ENCODE measurements around the gene MSMB. TPM values are rescaled to one million over a fixed set of nuclear protein-coding genes. Genes with fewer than 3 reads are reported as not detected.

MSMB gene
- total RNA-seq, 2 donors from 2014 or later = not detected

DNA sequence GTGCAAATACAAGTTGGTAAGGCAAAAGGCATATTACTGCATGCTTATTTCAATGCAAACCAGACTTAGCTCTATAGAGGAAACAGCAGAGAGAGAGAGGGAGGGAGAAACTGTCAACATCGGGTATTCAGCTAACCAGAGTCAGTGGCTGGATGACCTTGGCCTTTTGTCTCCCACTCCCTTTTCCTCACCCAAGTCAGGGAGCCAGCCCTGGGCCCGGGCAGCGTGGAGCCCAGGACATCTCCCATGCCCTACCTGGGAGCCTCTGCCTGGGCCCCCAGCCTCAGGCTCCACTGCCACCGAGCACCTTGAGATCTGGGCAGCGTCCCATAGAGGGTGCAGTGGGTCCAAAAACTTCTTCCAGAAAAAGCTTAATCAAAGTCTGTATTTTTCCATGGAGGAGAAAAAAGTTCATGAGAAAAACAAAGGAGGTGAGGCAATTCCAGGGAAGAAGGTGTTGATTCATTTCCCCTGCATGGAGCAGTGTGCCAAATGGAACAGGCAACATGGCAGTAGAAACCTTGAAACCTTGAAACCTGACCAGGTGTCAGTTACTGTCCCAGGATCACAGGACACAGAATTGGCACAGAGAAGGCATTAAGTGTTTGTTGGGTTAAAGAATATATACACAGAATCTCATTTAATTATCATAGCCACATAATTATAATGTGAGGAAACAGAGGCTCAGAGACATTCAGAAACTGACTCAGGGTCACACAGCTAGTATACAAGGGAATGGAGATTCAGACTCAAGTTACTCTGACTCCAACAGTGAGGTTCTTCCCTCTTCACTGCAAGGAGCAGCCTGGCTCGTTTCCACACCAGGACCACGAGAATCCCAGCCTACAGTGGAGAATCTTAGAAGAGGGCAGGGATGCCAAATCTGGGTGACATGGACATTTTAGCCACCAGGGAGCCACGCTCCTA lies 9.9 kb downstream of the MSMB start:
- H3K9me3 ChIP-seq (ENCODE audit: control insufficient read depth, low read length, poor library complexity, severe bottlenecking) = no peaks in the 10 kb centered on the region
- H3K4me1 Mint-ChIP-seq = peaks cover 3% of the 10 kb centered on the region
- H3K36me3 Mint-ChIP-seq (ENCODE audit: low read depth) = no peaks in the 10 kb centered on the region
- no peak overlapping the region for H3K4me3 Mint-ChIP-seq
- ATAC-seq (no peak), DNase-seq (no peak)
- H3K27me3 Mint-ChIP-seq = peaks cover 36% of the 10 kb centered on the region
- H3K27ac Mint-ChIP-seq = no peak overlapping the region

DNA sequence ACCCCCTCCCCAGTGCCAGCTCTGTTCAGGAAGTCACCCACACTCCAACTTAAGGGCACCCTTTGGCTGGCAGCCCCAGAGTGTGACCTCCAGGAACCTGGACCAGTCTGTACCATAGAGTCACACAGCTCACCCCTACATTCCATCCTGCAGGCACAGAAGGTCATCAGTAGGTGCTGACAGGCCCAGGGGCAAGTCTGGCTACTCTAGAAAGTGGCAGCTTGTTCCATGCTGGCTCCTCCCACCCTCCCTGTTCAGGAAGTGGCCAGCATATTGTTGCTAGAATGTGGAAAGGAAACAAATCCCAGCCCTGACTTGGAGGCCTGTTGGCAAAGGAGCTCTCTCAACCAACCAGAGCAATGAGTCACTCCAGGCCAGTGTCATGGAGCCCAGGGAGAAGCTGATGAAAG lies 12.5 kb downstream of the MSMB start:
- H3K36me3 Mint-ChIP-seq (ENCODE audit: low read depth) = no peaks in the 10 kb centered on the region
- H3K9me3 ChIP-seq (ENCODE audit: control insufficient read depth, low read length, poor library complexity, severe bottlenecking) = no peaks in the 10 kb centered on the region
- H3K4me3 Mint-ChIP-seq = no peak overlapping the region
- DNase-seq (no peak), ATAC-seq (no peak)
- H3K27ac Mint-ChIP-seq = no peak overlapping the region
- H3K27me3 Mint-ChIP-seq = peaks cover 24% of the 10 kb centered on the region
- H3K4me1 Mint-ChIP-seq = peaks cover 18% of the 10 kb centered on the region

DNA sequence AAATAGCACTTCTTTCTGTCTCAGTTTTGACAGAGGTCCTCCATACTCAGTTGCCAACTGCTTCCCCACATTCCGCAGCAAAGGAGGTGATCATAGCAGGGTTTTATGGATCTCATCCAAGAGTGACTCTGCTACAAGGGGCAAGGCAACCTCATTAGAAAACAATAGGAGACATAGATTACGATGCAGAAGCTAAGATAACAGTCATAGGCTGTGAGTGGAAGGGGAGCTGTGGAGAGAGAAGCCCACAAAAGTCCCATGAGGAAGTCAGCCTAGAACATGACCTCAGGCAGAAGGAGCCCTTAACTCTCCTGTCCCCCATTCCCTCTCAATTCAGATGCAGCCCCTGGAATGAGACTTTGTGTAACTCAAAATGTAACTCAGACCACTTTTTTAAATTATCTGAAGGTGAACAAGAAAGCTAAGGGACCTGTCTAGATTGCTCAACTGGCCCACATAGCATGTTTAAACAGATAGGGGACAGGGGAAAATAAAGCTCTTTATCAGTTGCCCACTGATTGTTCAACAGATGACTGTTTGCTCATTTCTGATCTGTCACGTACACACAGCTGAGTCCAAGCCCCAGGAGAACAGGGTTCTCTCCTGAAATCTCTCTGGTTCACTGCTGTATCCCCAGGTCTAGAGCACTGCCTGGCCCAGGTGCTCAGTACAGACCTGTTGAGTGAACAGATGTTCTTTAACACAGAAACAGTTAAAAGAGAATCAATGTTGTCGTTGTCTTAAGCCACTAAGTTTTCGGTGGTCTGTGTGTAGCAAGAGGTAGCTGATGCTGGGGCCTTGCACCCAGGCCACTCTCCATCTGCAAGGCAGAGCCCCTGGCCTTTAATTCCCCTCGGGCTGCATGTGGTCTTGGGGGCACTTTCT lies 14.2 kb downstream of the MSMB start:
- no peak for DNase-seq
- Mint-ChIP-seq H3K27ac (peak overlapping the region; percentile 66), H3K36me3 (ENCODE audit: low read depth) (no peaks in the 10 kb centered on the region), H3K4me1 (peaks cover 31% of the 10 kb centered on the region), H3K27me3 (peaks cover 11% of the 10 kb centered on the region), H3K4me3 (no peak overlapping the region)
- no peaks in the 10 kb centered on the region for H3K9me3 ChIP-seq (ENCODE audit: control insufficient read depth, low read length, poor library complexity, severe bottlenecking)
- no peak for ATAC-seq

DNA sequence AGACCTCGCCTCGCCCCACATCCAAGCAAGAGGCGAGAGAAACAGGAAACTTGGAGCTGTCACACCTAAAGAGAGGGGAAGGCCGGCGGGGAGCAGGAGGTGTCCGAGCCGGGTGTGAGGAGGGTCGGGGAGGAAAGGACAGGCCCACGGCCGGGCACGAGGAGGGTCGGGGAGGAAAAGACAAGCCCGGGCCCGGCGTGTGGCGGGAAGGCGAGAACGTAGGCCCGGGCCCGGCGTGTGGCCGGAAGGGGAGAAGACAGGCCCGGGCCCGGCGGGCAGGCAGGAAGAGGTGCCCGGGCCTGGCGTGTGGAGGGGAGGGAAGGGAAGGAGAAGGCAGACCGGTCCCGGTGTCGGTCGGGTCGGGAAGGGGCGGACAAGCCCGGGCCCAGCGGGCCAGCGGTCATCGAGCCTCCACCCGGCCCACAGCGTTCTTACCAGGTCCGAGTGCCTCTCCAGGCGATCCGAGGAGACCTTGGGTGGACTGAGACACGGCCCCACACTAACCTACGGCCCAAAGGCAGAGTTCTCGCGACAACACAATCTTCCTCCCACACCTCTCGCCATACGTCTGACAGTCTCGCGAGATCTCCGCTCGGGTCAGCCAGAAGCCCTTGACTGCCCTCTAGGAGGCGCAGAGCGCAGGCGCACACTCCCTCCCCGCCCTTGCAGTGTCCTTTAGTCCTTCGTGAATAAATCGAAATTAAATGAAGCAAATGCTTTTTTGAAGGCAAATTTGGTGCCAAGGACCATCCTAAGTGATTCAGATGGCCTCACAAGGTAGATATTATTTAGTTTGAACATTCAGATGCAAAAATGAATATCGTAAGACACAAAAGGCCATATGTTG lies 15.8 kb downstream of the MSMB start, which contains the start of gene NCOA4:
Gene NCOA4 (minus strand): TSS at position 533 of the 847 bp plus-strand sequence. CDS start 13,943 bp downstream, outside the sequence.
- peak within 1 kb of the TSS; percentile 93 for H3K27ac Mint-ChIP-seq
- H3K9me3 ChIP-seq (ENCODE audit: control insufficient read depth, low read length, poor library complexity, severe bottlenecking) = no peaks in the 10 kb centered on the region
- peaks cover 3% of the 10 kb centered on the region for H3K27me3 Mint-ChIP-seq
- ATAC-seq (peak; percentile 97), DNase-seq (peak; percentile 90 to 92 (median 91))
- H3K36me3 Mint-ChIP-seq (ENCODE audit: low read depth) = no peaks in the 10 kb centered on the region
- peak within 1 kb of the TSS; percentile 98 for H3K4me3 Mint-ChIP-seq
- peaks cover 38% of the 10 kb centered on the region for H3K4me1 Mint-ChIP-seq

DNA sequence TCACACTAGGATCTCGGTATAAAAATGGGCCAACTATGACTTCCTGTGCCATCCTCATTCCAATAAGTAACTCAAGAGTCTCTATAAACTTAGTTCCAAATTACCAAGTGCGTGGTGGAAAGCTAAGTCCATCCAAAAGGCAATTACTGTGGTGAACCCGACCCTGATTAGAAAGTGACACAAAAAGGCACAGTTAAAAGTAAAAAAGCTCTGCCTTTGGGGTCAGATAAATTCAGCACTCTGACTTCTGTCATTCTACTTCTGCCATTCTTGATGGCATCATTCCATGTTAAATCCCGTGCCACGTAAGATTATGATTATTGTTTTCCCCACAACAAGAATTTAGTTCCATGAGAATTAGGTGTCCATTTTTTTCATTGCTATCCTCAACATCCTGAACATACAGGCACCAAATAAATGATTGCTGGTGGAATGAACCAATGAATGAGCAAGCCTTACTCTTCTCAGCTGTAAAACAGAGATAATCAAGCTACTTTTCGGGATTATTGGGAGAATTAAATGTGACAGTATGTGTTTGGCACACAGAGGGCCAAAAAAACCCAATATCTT lies 16.5 kb downstream of the MSMB start:
- H3K27ac Mint-ChIP-seq = peak overlapping the region; percentile 93
- H3K27me3 Mint-ChIP-seq = no peaks in the 10 kb centered on the region
- no peaks in the 10 kb centered on the region for H3K9me3 ChIP-seq (ENCODE audit: control insufficient read depth, low read length, poor library complexity, severe bottlenecking)
- DNase-seq (no peak), ATAC-seq (no peak)
- peaks cover 42% of the 10 kb centered on the region for H3K4me1 Mint-ChIP-seq
- peak overlapping the region; percentile 98 for H3K4me3 Mint-ChIP-seq
- H3K36me3 Mint-ChIP-seq (ENCODE audit: low read depth) = no peaks in the 10 kb centered on the region

DNA sequence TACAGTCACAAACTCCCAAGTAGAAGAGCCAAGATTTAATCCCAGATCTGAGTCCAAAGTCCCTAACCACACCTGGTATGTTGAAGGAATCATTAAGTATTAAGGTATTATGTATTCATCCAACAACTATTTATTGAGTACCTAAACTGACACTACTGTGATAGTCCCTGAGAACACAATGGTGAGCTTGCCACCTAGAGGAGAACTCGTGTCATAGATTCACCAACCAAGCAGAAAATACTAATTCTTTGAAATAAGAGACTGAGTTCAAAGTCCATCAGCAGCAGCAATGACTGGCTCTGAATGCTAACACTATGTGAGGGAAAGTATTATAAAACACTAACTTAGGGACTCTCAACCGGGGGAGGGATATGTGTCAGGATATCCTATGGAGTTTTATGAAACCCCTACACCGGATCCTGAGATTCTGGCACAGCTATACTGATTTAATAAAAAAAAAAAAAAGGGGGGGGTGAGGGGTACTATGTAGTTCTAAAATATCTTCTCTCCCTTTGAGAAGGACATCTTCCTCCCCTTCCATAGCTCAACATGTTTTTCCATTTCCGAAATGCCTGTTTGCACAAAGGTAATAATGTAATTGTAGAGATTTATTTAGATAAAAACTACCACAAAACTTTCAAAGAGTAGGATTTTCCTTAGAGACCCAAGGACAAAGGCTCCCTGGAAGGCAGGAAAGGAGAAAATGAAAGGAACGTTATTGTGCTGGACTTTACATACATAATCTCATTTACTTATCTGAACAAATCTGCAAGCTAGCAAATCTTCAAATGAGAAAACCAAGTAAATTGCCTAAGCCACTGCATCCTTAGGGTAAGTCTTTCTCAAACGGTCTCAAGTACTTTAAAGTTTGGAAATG lies 17.2 kb downstream of the MSMB start:
- Mint-ChIP-seq H3K4me1 (peaks cover 48% of the 10 kb centered on the region), H3K27me3 (no peaks in the 10 kb centered on the region), H3K4me3 (peak overlapping the region; percentile 98), H3K36me3 (ENCODE audit: low read depth) (no peaks in the 10 kb centered on the region), H3K27ac (peak overlapping the region; percentile 93)
- H3K9me3 ChIP-seq (ENCODE audit: control insufficient read depth, low read length, poor library complexity, severe bottlenecking) = no peaks in the 10 kb centered on the region
- DNase-seq (no peak), ATAC-seq (peak; percentile 44)

DNA sequence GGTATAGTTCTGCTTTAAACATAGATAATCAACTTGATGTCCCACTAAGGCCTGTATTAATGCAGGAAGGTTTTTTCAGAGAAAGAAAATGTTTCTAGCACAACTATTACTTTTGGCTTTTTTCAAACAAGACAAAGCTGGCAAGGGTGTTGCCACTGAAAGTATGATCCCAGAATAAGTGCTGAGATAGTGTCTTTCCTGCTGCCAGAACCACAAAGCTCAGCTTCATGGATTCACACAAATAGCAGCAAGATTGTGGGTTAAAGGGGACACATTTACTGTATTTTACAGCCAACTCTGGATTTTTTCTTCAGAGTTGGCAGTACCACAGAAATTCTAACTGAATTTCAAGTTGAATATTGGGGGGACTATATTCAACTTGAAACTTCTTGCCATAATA lies 20.0 kb downstream of the MSMB start:
- Mint-ChIP-seq H3K27ac (peak overlapping the region; percentile 60), H3K4me3 (no peak overlapping the region), H3K27me3 (no peaks in the 10 kb centered on the region), H3K4me1 (peaks cover 53% of the 10 kb centered on the region), H3K36me3 (ENCODE audit: low read depth) (no peaks in the 10 kb centered on the region)
- ATAC-seq (no peak), DNase-seq (no peak)
- no peaks in the 10 kb centered on the region for H3K9me3 ChIP-seq (ENCODE audit: control insufficient read depth, low read length, poor library complexity, severe bottlenecking)

DNA sequence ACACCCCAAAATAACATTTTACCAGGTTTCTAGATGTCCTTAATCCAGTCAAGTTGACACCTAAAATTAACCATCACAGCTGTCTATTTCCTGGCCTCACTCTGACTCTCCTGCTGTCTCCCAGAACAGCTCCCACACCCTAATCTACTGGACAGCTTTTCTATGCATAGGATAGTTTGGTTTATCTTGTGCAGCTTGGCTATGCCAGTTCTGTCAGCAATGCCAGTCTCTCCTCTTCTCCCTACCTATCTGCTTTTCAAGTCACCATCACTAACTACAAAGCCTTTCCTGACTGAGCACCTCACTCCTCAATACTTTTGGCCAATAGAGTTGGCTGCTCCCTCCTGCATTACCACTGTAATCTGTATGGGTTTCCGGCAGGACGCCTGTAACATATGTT lies 20.7 kb downstream of the MSMB start:
- ATAC-seq (no peak), DNase-seq (no peak)
- H3K36me3 Mint-ChIP-seq (ENCODE audit: low read depth) = no peaks in the 10 kb centered on the region
- peaks cover 50% of the 10 kb centered on the region for H3K4me1 Mint-ChIP-seq
- H3K4me3 Mint-ChIP-seq = peak overlapping the region; percentile 56
- H3K27ac Mint-ChIP-seq = peak overlapping the region; percentile 60
- H3K9me3 ChIP-seq (ENCODE audit: control insufficient read depth, low read length, poor library complexity, severe bottlenecking) = no peaks in the 10 kb centered on the region
- no peaks in the 10 kb centered on the region for H3K27me3 Mint-ChIP-seq

DNA sequence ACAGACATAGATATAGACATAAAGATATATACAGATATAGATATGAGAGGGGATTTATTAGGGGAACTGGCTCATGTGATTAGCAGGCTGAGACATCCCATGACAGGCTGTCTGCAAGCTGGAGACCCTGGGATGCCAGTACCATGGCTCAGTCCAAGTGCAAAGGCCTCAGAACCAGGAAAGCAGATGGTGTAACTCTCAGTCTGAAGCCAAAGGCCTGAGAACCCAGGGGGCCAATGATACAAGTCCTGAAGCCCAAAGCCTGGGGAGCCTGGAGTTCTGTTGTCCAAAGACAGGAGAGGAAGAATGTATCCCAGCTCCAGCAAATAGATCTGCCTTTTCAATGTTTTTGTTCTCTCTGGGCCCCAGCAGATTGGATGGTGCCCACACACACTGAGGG lies 21.1 kb downstream of the MSMB start:
- Mint-ChIP-seq H3K4me1 (peaks cover 51% of the 10 kb centered on the region), H3K27me3 (no peaks in the 10 kb centered on the region), H3K36me3 (ENCODE audit: low read depth) (no peaks in the 10 kb centered on the region), H3K27ac (peak overlapping the region; percentile 60), H3K4me3 (no peak overlapping the region)
- no peak for DNase-seq
- no peaks in the 10 kb centered on the region for H3K9me3 ChIP-seq (ENCODE audit: control insufficient read depth, low read length, poor library complexity, severe bottlenecking)
- no peak for ATAC-seq

DNA sequence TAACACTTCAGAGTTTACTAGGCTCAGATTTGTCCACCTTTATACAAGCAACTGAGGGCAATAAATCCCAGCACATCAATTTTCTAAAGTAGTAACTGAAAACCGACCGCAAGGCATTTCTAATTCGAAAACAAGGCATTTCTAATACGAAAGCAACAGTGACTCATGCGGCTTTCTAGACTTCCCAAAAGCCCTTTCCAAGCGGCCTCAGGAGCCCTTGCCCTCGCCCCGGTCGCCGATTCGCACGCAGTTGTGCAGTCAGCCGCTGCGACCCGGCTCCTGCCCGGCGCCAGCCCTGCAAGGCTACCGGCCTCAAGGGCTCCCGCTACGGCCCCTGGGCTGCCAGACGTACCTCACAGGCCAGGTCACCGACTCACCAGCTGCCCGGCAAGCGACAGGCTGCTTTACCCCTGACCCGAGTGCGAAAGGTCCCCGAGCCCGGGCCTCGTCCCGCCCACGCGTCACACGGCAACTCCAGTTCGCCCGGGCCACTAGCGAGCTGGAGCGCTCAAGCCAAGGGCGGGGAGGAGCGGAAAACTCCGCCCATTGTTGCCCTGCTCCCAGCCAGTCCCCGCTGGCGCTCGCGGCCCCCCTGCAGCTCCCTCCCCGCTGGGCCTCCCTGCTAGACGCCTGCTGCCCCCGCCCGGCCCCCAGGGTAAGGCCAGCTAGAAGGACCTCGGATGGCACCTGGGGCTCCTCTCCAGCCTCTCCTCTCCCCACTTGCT lies 22.9 kb downstream of the MSMB start:
- H3K36me3 Mint-ChIP-seq (ENCODE audit: low read depth) = no peaks in the 10 kb centered on the region
- H3K27me3 Mint-ChIP-seq = no peaks in the 10 kb centered on the region
- peak overlapping the region; percentile 91 for H3K4me3 Mint-ChIP-seq
- ATAC-seq (peak; percentile 98), DNase-seq (peak; percentile 64 to 79 (median 77))
- no peaks in the 10 kb centered on the region for H3K9me3 ChIP-seq (ENCODE audit: control insufficient read depth, low read length, poor library complexity, severe bottlenecking)
- peaks cover 45% of the 10 kb centered on the region for H3K4me1 Mint-ChIP-seq
- peak overlapping the region; percentile 60 for H3K27ac Mint-ChIP-seq

DNA sequence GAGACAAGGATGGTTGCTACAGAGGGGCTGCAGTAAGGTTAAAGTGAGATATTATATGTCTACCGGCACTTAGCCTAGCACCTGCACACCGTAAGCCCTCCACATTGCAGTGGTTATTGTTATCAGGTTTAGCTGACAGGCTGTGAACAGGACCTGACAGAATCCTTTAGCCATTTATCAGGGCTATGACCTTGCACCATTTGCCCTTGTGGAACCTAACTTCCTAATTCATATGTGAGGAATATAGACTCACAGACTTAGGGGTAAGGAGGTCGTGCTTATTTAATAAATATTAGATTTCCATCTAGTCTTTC lies 25.8 kb downstream of the MSMB start:
- Mint-ChIP-seq H3K4me3 (no peak overlapping the region), H3K36me3 (ENCODE audit: low read depth) (no peaks in the 10 kb centered on the region), H3K27me3 (no peaks in the 10 kb centered on the region), H3K27ac (peak overlapping the region; percentile 78), H3K4me1 (peaks cover 38% of the 10 kb centered on the region)
- DNase-seq = no peak
- no peaks in the 10 kb centered on the region for H3K9me3 ChIP-seq (ENCODE audit: control insufficient read depth, low read length, poor library complexity, severe bottlenecking)
- ATAC-seq = no peak

Data from T-helper 17 cell (primary cell).